Psoas muscle (tissue), 8 donors: Measurements from ENCODE around the gene UBE2D2. TPM values are rescaled to one million over a fixed set of nuclear protein-coding genes. Genes with fewer than 3 reads are reported as not detected.
A peak's percentile ranks its signal among the peaks of the same experiment; 100 is the strongest.

Experiments
- ATAC-seq, 4 donors: fragments of 200-7000 bp; cut with Tn5 transposase; one replicate each; pipeline ENCODE4 v1.9.1; 2020; ENCODE audit warnings: moderate library complexity in 3 of 4, mild to moderate bottlenecking in 2 of 4
- DNase-seq, 2 donors: peaks; one replicate each; pipeline ENCODE4 v3.0.0-alpha.2; 2020
- H3K27ac ChIP-seq: fragments of 200-600 bp; one replicate; pipeline ENCODE4 v1.8.0; 2022
- H3K27me3 ChIP-seq, 3 donors: fragments of 200-600 bp in 1 of 3; one replicate each; pipeline versions ENCODE4 v1.6.1 to v1.8.0; 2013 to 2022; ENCODE audit warnings: low read length in 2 of 3, mild to moderate bottlenecking in 2 of 3, moderate library complexity in 1 of 3; ENCODE audit not compliant: insufficient read depth in 3 of 3
- H3K36me3 ChIP-seq, 2 donors: fragments of 200-600 bp in 1 of 2; one replicate each; pipeline versions ENCODE4 v1.6.1 to v1.8.0; 2013 to 2022; ENCODE audit warnings: low read depth in 1 of 2, mild to moderate bottlenecking in 1 of 2, moderate library complexity in 1 of 2; ENCODE audit not compliant: insufficient read depth in 1 of 2
- H3K4me1 ChIP-seq: fragments of 200-600 bp; one replicate; pipeline ENCODE4 v1.8.0; 2022
- H3K4me3 ChIP-seq: fragments of 200-600 bp; one replicate; pipeline ENCODE4 v1.8.0; 2022; ENCODE audit warnings: mild to moderate bottlenecking
- H3K9me3 ChIP-seq: fragments of 200-600 bp; one replicate; pipeline ENCODE4 v1.8.0; 2022
- CTCF ChIP-seq: fragments of 200-600 bp; IDR thresholded peaks from one replicate; pipeline ENCODE4 v1.8.0; 2022; ENCODE audit warnings: antibody characterized with exemption
- WGBS, 3 donors: extraction: QIAGEN DNeasy Blood & Tissue Kit; methylation state at CpG; one replicate each; pipeline versions ENCODE4 v1.1.6 to v1.1.7; 2013; 5-methylcytosine and 5-hydroxymethylcytosine counted together
- intact Hi-C, 2 donors: fragments of 100-400 bp; cut with DNase I; formaldehyde crosslinking; loops; one replicate each; pipeline versions ENCODE4 v1.11.0 to v1.14.2; 2022
- polyA plus RNA-seq, 3 donors: library from polyadenylated mRNA; stranded (reverse); fragments of 200-250 nt; gene quantifications; one replicate each; pipeline ENCODE4 v1.2.3, GENCODE V29; 2013
- total RNA-seq, 4 donors: library from RNA; stranded (reverse); fragmentation: NEBNext Ultra II Directional in 2 of 4; extraction: Animal tissue kit (Norgen Biotek cat#: 25700) in 2 of 4; gene quantifications; one replicate each; pipeline versions ENCODE4 v1.2.1 to v1.2.4, GENCODE V29; 2021 to 2023
- donor health status: healthy with polysubstance abuse.
- donor health status: DM: no; HTN: no; CAD: no; lungs with moderate emphysema.
- donor health status: Bipolar disorder and iron deficiency.
- donor health status: healthy.
- donor health status: DM: yes; HTN: yes; CAD: no.
- donor health status: DM: no; HTN: no; CAD: no.
- donor health status: DM: no; HTN: no; CAD: no.
- donor health status: DM: yes; HTN: yes; CAD: no.

UBE2D2 gene
- total and polyA plus RNA-seq, 7 donors, result 107 to 243 (median 163) TPM

- Histone ChIP-seq H3K36me3 (no peaks in the 10 kb centered on the region), H3K9me3 (no peaks in the 10 kb centered on the region), H3K27me3 (no peaks in the 10 kb centered on the region), H3K27ac (peak overlapping the region; percentile 96), H3K4me3 (peak overlapping the region; percentile 64), H3K4me1 (peaks cover 67% of the 10 kb centered on the region)
- WGBS, 3 donors, result 1 to 2% (median 2%) methylated on average over 19 to 23 of the region's 23 CpGs
- no peak for TF ChIP-seq CTCF
- ATAC-seq (peak; percentile 78 to 81 (median 80)), DNase-seq (peak; percentile 91 to 96)
- intact Hi-C loops, result loop anchor here in 1 of 2 donors (10.0 kb wide), 2 partner anchors 207 to 327 kb away; no protein-coding TSS in a partner anchor
These were observed 77.1 kb downstream of the UBE2D2 start for GRCh38 chr5:139638090-139638735.

- Histone ChIP-seq H3K27ac (peak overlapping the region; percentile 96), H3K4me1 (peaks cover 67% of the 10 kb centered on the region), H3K9me3 (no peaks in the 10 kb centered on the region), H3K27me3 (no peaks in the 10 kb centered on the region), H3K36me3 (no peaks in the 10 kb centered on the region), H3K4me3 (peak overlapping the region; percentile 64)
- WGBS, 3 donors, result 27 to 44% (median 28%) methylated on average over 12 of the region's 12 CpGs
- DNase-seq (peak in 1 of 2 donors; percentile 52), ATAC-seq (no peak)
- intact Hi-C loops, result loop anchor here in 1 of 2 donors (10.0 kb wide), 2 partner anchors 206 to 326 kb away; no protein-coding TSS in a partner anchor
- no peak for TF ChIP-seq CTCF
These were observed 77.8 kb downstream of the UBE2D2 start for GRCh38 chr5:139638736-139639618.

- no peak for TF ChIP-seq CTCF
- Histone ChIP-seq H3K9me3 (no peaks in the 10 kb centered on the region), H3K36me3 (no peaks in the 10 kb centered on the region), H3K27me3 (no peaks in the 10 kb centered on the region), H3K4me3 (peak overlapping the region; percentile 64), H3K27ac (peak overlapping the region; percentile 96), H3K4me1 (peaks cover 67% of the 10 kb centered on the region)
- ATAC-seq (peak; percentile 37 to 61 (median 52)), DNase-seq (peak; percentile 79 to 90)
- intact Hi-C loops, result loop anchor here in 1 of 2 donors (10.0 kb wide), 2 partner anchors 205 to 325 kb away; no protein-coding TSS in a partner anchor
- 24 to 31% (median 27%) methylated on average over 11 of the region's 11 CpGs for WGBS, 3 donors
These were observed 78.7 kb downstream of the UBE2D2 start for GRCh38 chr5:139639619-139640380.

GRCh38 chr5:139640421-139641115 lies 79.4 kb downstream of the UBE2D2 start:
- Histone ChIP-seq H3K9me3 (no peaks in the 10 kb centered on the region), H3K27ac (peak overlapping the region; percentile 96), H3K4me1 (peaks cover 67% of the 10 kb centered on the region), H3K4me3 (peak overlapping the region; percentile 64), H3K27me3 (no peaks in the 10 kb centered on the region), H3K36me3 (no peaks in the 10 kb centered on the region)
- no peak for TF ChIP-seq CTCF
- WGBS, 3 donors, result 32 to 37% (median 36%) methylated on average over 13 of the region's 13 CpGs
- peak; percentile 56 to 82 for DNase-seq
- intact Hi-C loops, result no loop called here
- peak; percentile 21 to 51 (median 40) for ATAC-seq
